ENCODE results near the gene PHKA2. TPM values are rescaled to one million over a fixed set of nuclear protein-coding genes. Genes with fewer than 3 reads are reported as not detected.
A peak's percentile ranks its signal among the peaks of the same experiment; 100 is the strongest.
"Not testable (repeated sequence)": the region's sequence is repeated elsewhere in the genome, so short reads cannot be mapped to it uniquely, and the experiment has no call there.

The PHKA2 gene, protein sequence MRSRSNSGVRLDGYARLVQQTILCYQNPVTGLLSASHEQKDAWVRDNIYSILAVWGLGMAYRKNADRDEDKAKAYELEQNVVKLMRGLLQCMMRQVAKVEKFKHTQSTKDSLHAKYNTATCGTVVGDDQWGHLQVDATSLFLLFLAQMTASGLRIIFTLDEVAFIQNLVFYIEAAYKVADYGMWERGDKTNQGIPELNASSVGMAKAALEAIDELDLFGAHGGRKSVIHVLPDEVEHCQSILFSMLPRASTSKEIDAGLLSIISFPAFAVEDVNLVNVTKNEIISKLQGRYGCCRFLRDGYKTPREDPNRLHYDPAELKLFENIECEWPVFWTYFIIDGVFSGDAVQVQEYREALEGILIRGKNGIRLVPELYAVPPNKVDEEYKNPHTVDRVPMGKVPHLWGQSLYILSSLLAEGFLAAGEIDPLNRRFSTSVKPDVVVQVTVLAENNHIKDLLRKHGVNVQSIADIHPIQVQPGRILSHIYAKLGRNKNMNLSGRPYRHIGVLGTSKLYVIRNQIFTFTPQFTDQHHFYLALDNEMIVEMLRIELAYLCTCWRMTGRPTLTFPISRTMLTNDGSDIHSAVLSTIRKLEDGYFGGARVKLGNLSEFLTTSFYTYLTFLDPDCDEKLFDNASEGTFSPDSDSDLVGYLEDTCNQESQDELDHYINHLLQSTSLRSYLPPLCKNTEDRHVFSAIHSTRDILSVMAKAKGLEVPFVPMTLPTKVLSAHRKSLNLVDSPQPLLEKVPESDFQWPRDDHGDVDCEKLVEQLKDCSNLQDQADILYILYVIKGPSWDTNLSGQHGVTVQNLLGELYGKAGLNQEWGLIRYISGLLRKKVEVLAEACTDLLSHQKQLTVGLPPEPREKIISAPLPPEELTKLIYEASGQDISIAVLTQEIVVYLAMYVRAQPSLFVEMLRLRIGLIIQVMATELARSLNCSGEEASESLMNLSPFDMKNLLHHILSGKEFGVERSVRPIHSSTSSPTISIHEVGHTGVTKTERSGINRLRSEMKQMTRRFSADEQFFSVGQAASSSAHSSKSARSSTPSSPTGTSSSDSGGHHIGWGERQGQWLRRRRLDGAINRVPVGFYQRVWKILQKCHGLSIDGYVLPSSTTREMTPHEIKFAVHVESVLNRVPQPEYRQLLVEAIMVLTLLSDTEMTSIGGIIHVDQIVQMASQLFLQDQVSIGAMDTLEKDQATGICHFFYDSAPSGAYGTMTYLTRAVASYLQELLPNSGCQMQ
- 8.1 and 8.2 TPM in 2 replicates for total RNA-seq

GRCh38 chrX:18983666-18984380 is at the start of gene PHKA2:
Gene PHKA2 (minus strand): TSS chrX:18984114. CDS start chrX:18983932, 182 bp downstream.
- no peak for TF ChIP-seq CTCF (IDR thresholded peaks at IDR 0.05; ENCODE audit: insufficient read depth, low read depth, low read length)
- H3K4me3 ChIP-seq (ENCODE audit: low read depth, low read length), result peak within 1 kb of the TSS; percentile 70
- no peak for DNase-seq (ENCODE audit: low read depth)

GRCh38 chrX:19030805-19031204 is 46.9 kb upstream of the PHKA2 start:
- no peak for TF ChIP-seq CTCF (IDR thresholded peaks at IDR 0.05; ENCODE audit: insufficient read depth, low read depth, low read length)
- no peak for DNase-seq (ENCODE audit: low read depth)

DNA sequence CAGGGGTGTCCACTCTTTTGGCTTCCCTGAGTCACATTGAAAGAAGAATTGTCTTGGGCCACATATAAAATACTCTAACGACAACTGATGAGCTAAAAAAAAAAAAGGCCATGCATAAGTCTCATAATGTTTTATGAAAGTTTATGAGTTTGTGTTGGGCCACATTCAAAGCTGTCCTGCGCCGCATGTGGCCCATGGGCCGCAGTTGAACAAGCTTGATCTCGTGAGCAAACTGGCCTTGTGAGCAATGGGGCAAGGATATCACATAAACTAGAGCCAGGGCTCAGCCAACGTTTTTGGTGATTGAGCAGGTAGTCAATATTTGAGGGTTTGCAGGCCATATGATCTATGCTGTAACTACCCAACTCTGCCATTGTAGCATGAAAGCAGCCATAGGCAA is 44.6 kb upstream of the PHKA2 start:
- DNase-seq (ENCODE audit: low read depth), result no peak
- TF ChIP-seq CTCF (IDR thresholded peaks at IDR 0.05; ENCODE audit: insufficient read depth, low read depth, low read length), result no peak
- H3K4me3 ChIP-seq (ENCODE audit: low read depth, low read length), result no peak overlapping the region

More at GRCh38 chrX:19030805-19031204, 46.9 kb upstream of the PHKA2 start:
- no peak overlapping the region for H3K4me3 ChIP-seq (ENCODE audit: low read depth, low read length)

DNA sequence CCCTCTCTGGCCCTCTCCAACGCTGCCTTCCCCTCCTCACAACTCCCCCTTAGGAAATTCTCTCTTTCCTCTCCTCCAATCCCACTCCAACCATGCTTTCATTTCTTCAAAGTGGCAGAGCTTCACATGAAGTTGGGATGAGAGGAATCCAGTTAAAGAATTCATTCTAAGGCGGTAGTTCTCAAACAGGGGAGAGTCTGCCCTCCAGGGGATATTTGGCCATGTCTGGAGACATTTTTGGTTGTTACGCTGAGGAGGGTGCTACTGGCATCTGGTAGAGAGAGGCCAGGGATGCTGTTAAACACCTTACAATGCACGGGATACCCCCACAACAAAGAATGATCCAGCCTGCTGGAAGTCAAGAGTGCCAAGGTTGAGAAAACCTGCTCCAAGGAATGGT is 40.5 kb upstream of the PHKA2 start:
- DNase-seq (ENCODE audit: low read depth), result no peak
- H3K4me3 ChIP-seq (ENCODE audit: low read depth, low read length), result no peak overlapping the region
- no peak for TF ChIP-seq CTCF (IDR thresholded peaks at IDR 0.05; ENCODE audit: insufficient read depth, low read depth, low read length)

- DNase-seq (ENCODE audit: low read depth), result no peak
- no peak for TF ChIP-seq CTCF (IDR thresholded peaks at IDR 0.05; ENCODE audit: insufficient read depth, low read depth, low read length)
- H3K4me3 ChIP-seq (ENCODE audit: low read depth, low read length), result no peak overlapping the region
Measured at GRCh38 chrX:19019996-19020395, 36.1 kb upstream of the PHKA2 start.

DNA sequence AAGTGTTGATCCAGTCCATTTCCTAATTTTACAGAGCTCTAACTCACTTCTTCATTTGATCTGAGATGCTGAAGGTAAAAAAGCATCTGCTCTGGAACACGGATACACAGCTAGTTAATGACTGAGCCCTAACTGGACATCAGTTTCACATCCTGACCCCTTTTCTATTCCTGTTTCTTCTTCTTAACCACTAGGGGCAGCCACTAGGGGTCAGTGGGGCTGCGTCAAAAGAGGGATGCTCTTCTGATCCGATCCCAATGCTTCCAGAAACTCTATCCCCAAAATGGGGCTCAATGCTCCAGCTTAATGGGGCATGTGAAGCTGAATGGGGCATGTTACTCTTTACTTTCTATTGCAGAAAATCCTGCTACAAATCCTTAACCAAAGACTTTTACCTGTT is 33.4 kb upstream of the PHKA2 start:
- peak; percentile 12 for DNase-seq (ENCODE audit: low read depth)
- peak; percentile 58 for TF ChIP-seq CTCF (IDR thresholded peaks at IDR 0.05; ENCODE audit: insufficient read depth, low read depth, low read length)
- H3K4me3 ChIP-seq (ENCODE audit: low read depth, low read length), result no peak overlapping the region

DNA sequence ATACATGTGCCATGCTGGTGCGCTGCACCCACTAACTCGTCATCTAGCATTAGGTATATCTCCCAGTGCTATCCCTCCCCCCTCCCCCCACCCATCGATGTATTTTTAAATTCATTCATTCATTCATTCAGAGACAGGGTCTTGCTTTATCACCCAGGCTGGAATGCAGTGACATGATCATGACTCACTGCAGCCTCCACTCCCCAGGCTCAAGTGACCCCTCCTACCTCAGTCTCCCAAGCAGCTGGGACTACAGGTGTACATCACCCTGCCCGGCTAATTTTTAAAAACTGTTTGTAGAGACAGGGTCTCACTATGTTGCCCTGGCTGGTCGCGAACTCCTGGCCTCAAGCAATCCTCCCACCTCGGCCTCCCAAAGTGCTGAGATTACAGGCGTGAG is 32.7 kb upstream of the PHKA2 start:
- not testable (repeated sequence) for DNase-seq (ENCODE audit: low read depth); H3K4me3 ChIP-seq (ENCODE audit: low read depth, low read length)
